IMR-90 (cell line): ENCODE data around the gene C10orf105. TPM values are rescaled to one million over a fixed set of nuclear protein-coding genes. Genes with fewer than 3 reads are reported as not detected.

Source experiments
- ATAC-seq: fragments of 200-7000 bp; cut with Tn5 transposase; 2 replicates; pipeline ENCODE4 v1.9.1; 2020; ENCODE audit warnings: low read depth, mild to moderate bottlenecking, moderate library complexity
- BruUV-seq: library from RNA; stranded (reverse); fragments of 400-500 nt; replicated peaks from 2 replicates; lab custom pipeline; 2021; lab: Mats Ljungman, UMichigan
- CTCF ChIA-PET: fragments of 300-600 bp; formaldehyde crosslinking; extraction: SDS; loops from one replicate; lab custom pipeline; 2021; ENCODE audit warnings: antibody characterized with exemption; lab: Yijun Ruan, JAX
- POLR2A ChIA-PET: fragments of 300-600 bp; sonication (Branson Sonifier 250); formaldehyde crosslinking; loops from one replicate; lab custom pipeline; 2022; ENCODE audit warnings: antibody characterized with exemption; ENCODE audit not compliant: unreplicated experiment; lab: Charles Lee
- DNase-seq: peaks from one replicate; pipeline ENCODE4 v3.0.0; 2013
- H2AFZ ChIP-seq: replicated peaks from 2 replicates; pipeline ENCODE3; 2013; ENCODE audit warnings: low read length, mild to moderate bottlenecking; ENCODE audit not compliant: poor library complexity
- H2AK5ac ChIP-seq: 2 replicates; pipeline ENCODE4 v1.6.1; 2013; ENCODE audit warnings: low read depth, low read length, inconsistent platforms
- H2AK9ac ChIP-seq: replicated peaks from 2 replicates; pipeline ENCODE3; 2013; ENCODE audit warnings: mild to moderate bottlenecking, low read depth, low read length, moderate library complexity; ENCODE audit not compliant: poor library complexity
- H2BK120ac ChIP-seq: 2 replicates; pipeline ENCODE4 v1.6.1; 2013; ENCODE audit warnings: low read depth, low read length, inconsistent platforms
- H2BK15ac ChIP-seq: 3 replicates; pipeline ENCODE4 v1.6.1; 2013; ENCODE audit warnings: low read depth, low read length, inconsistent platforms
- H2BK20ac ChIP-seq: 2 replicates; pipeline ENCODE4 v1.6.1; 2013; ENCODE audit warnings: low read depth, mild to moderate bottlenecking, inconsistent platforms, low read length, moderate library complexity
- H2BK5ac ChIP-seq: 2 replicates; pipeline ENCODE4 v1.6.1; 2013; ENCODE audit warnings: mild to moderate bottlenecking, low read depth, low read length, inconsistent platforms; ENCODE audit not compliant: poor library complexity, severe bottlenecking
- H3K14ac ChIP-seq: replicated peaks from 2 replicates; pipeline ENCODE4 v1.6.1; 2013; ENCODE audit warnings: low read depth, low read length, inconsistent platforms
- H3K18ac ChIP-seq: 2 replicates; pipeline ENCODE4 v1.6.1; 2013; ENCODE audit warnings: low read depth, low read length, control low read depth
- H3K23ac ChIP-seq: 2 replicates; pipeline ENCODE4 v1.6.1; 2013; ENCODE audit warnings: low read depth, low read length, inconsistent platforms
- H3K27ac ChIP-seq: 2 replicates; pipeline ENCODE4 v1.5.1; 2013; ENCODE audit warnings: mild to moderate bottlenecking, control low read depth, low read length; ENCODE audit not compliant: insufficient read depth
- H3K27me3 ChIP-seq: 2 replicates; pipeline ENCODE4 v1.6.1; 2013; ENCODE audit warnings: low read length; ENCODE audit not compliant: control insufficient read depth, insufficient read depth
- H3K36me3 ChIP-seq: 2 replicates; pipeline ENCODE4 v1.6.1; 2013; ENCODE audit warnings: low read length, mixed read lengths; ENCODE audit not compliant: control insufficient read depth, insufficient read depth
- H3K4ac ChIP-seq: 2 replicates; pipeline ENCODE4 v1.6.1; 2013; ENCODE audit warnings: low read depth, low read length, inconsistent platforms
- H3K4me1 ChIP-seq: 2 replicates; pipeline ENCODE4 v1.6.1; 2013; ENCODE audit warnings: low read length, mixed read lengths; ENCODE audit not compliant: control insufficient read depth, insufficient read depth
- H3K4me2 ChIP-seq: 2 replicates; pipeline ENCODE4 v1.6.1; 2013; ENCODE audit warnings: low read depth, mild to moderate bottlenecking, control low read depth, low read length, moderate library complexity
- H3K4me3 ChIP-seq: 2 replicates; pipeline ENCODE4 v1.5.1; 2013; ENCODE audit warnings: low read depth, mild to moderate bottlenecking, control low read depth, low read length, moderate library complexity; ENCODE audit not compliant: insufficient read depth
- H3K56ac ChIP-seq: 2 replicates; pipeline ENCODE4 v1.6.1; 2013; ENCODE audit warnings: low read length, inconsistent platforms; ENCODE audit not compliant: insufficient read depth; ENCODE audit errors: extremely low read depth
- H3K79me1 ChIP-seq, 2 experiments: 2 replicates each; pipeline ENCODE4 v1.6.1; 2013; ENCODE audit warnings: low read length in 2 of 2, inconsistent platforms in 1 of 2, low read depth in 1 of 2
- H3K9ac ChIP-seq: 2 replicates; pipeline ENCODE4 v1.6.1; 2013; ENCODE audit warnings: low read depth, low read length, control low read depth
- H3K9me1 ChIP-seq: 2 replicates; pipeline ENCODE4 v1.6.1; 2013; ENCODE audit warnings: low read length, inconsistent platforms; ENCODE audit not compliant: insufficient read depth
- H3K9me3 ChIP-seq: 2 replicates; pipeline ENCODE4 v1.6.1; 2013; ENCODE audit warnings: low read length; ENCODE audit not compliant: control insufficient read depth, insufficient read depth
- H4K20me1 ChIP-seq: 2 replicates; pipeline ENCODE4 v1.6.1; 2013; ENCODE audit warnings: low read length, inconsistent platforms; ENCODE audit not compliant: insufficient read depth
- H4K5ac ChIP-seq: 2 replicates; pipeline ENCODE4 v1.6.1; 2013; ENCODE audit warnings: mild to moderate bottlenecking, low read depth, low read length, control low read depth
- H4K8ac ChIP-seq, 2 experiments: 2 replicates each; pipeline ENCODE4 v1.6.1; 2013; ENCODE audit warnings: low read depth in 2 of 2, low read length in 2 of 2, control low read depth in 1 of 2, inconsistent platforms in 1 of 2
- H4K91ac ChIP-seq: 2 replicates; pipeline ENCODE4 v1.6.1; 2013; ENCODE audit warnings: low read depth, low read length, inconsistent platforms; ENCODE audit not compliant: insufficient read depth
- MXI1 ChIP-seq: IDR thresholded peaks from 2 replicates; pipeline ENCODE4 v1.6.1; 2012; ENCODE audit warnings: low read depth, mild to moderate bottlenecking, low read length, moderate library complexity, borderline replicate concordance
- RAD21 ChIP-seq: IDR thresholded peaks from 2 replicates; pipeline ENCODE4 v1.6.1; 2012; ENCODE audit warnings: low read length, improper control_type of control experiment
- SMC3 ChIP-seq: fragments of 150-350 bp; IDR thresholded peaks from 2 replicates; pipeline ENCODE4 v1.6.1; 2016; ENCODE audit warnings: low read depth, mild to moderate bottlenecking, antibody characterized with exemption, low read length, moderate library complexity
- WGBS, 2 experiments: methylation state at CpG; one replicate each; pipeline versions ENCODE4 v1.1.5 to v1.1.7; 2013; ENCODE audit warnings: missing lambda C conversion rate in 2 of 2; ENCODE audit not compliant: insufficient read length in 1 of 2; ENCODE audit errors: extremely low coverage in 2 of 2; 5-methylcytosine and 5-hydroxymethylcytosine counted together
- dilution Hi-C: fragments of 300-500 bp; cut with HindIII; formaldehyde crosslinking; loops from one replicate; pipeline ENCODE4 v1.14.3; 2018; ENCODE audit warnings: low sequenced_read_pairs; ENCODE audit not compliant: unreplicated experiment
- in situ Hi-C: fragments of 300-500 bp; cut with MboI; formaldehyde crosslinking; loops from 3 replicates; pipeline ENCODE4 v1.14.3; 2019; ENCODE audit warnings: low sequenced_read_pairs, inconsistent platforms, mixed read lengths
- intact Hi-C: fragments of 100-400 bp; cut with micrococcal nuclease; formaldehyde crosslinking; loops from 2 replicates; pipeline ENCODE4 v1.10.0; 2022
- polyA plus RNA-seq, 3 experiments: library from polyadenylated mRNA; depleted of rRNA; stranded (reverse); fragments of >200 nt; gene quantifications; 2 replicates each; pipeline ENCODE4 v1.2.3, GENCODE V29; 2012; ENCODE audit warnings: low replicate concordance in 1 of 3
- total RNA-seq: library from RNA; depleted of rRNA; stranded (reverse); fragments of >200 nt; gene quantifications from 2 replicates; pipeline ENCODE4 v1.2.3, GENCODE V29; 2012

C10orf105 gene
- total and polyA plus RNA-seq, 2 of the 4 experiments (the other 2 are of a cell fraction) = under 0.01 TPM; not detected in 1

- Histone ChIP-seq H3K9me3 (no peaks in the 10 kb centered on the region), H4K91ac (no peak overlapping the region), H3K27ac (no peak overlapping the region), H2BK120ac (no peak overlapping the region), H2BK15ac (no peak overlapping the region), H4K5ac (no peak overlapping the region), H3K14ac (no peak overlapping the region), H3K18ac (no peak overlapping the region), H4K8ac (no peak overlapping the region), H3K36me3 (no peaks in the 10 kb centered on the region), H3K4ac (no peak overlapping the region), H3K56ac (no peak overlapping the region), H3K23ac (no peak overlapping the region), H3K4me1 (no peaks in the 10 kb centered on the region), H2BK20ac (no peak overlapping the region), H3K4me3 (no peak overlapping the region), H2BK5ac (no peak overlapping the region), H3K9me1 (no peaks in the 10 kb centered on the region), H3K9ac (no peak overlapping the region), H3K27me3 (peaks cover 44% of the 10 kb centered on the region), H4K20me1 (no peaks in the 10 kb centered on the region), H2AK9ac (no peak overlapping the region), H3K79me1 (no peaks in the 10 kb centered on the region), H2AFZ (no peak overlapping the region), H2AK5ac (no peak overlapping the region), H3K4me2 (no peak overlapping the region)
- BruUV-seq = no TSS peak
- POLR2A ChIA-PET = no interaction called here
- in situ Hi-C loops = no loop called here
- intact Hi-C loops = no loop called here
- DNase-seq = no peak
- CTCF ChIA-PET = no interaction called here
- WGBS, 2 experiments = 33% methylated on average over 4 of the region's 5 CpGs; no CpG with 5 or more reads in 1 of the 2 experiments
- TF ChIP-seq SMC3 (no peak), MXI1 (no peak), RAD21 (no peak)
- ATAC-seq = no peak
- dilution Hi-C loops = no loop called here
Measured at GRCh38 chr10:71667387-71667752, 52.2 kb downstream of the C10orf105 start.
